Measurements from ENCODE around the gene TRAK1.

DNA sequence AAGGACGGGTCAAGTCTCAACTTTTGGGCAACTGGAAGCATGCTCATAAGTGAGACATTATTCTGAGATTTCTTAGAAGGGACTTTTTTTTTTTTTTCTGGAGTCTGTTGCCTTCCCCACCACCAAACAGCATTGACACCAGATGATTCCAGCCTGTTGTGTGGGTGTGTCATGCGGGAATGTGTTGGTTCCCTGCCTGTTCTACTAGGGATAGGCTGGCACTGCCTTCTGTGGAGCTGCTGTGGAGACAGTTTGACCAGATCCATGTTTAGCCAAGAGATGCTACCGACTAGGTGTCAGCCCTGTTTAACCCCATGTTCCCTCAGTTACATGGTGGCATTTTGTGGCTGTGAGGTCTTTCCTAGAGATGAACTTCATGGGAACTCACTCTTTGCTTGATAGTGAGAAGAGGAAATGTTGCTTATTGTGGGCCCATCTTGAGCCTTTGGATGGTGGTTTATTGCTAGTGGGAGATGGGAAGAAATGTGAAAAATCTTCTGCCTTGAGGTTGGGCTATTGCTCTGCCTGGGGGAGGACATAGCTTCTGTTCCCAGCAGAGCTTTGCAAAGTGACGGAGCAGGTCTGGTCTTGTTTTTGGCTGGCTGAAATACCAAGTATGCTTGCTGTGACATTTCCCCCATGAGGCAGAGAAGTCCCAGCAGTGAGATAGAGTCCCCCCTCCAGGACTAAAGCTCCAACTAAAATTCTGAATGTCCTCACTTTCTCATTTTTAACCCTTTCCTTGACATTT, 31.3 kb downstream of the TRAK1 start:
- TF ChIP-seq EZH2phosphoT487 (IDR thresholded peaks at IDR 0.05; ENCODE audit: borderline replicate concordance) (no peak), CTCF (conservative IDR thresholded peaks at IDR 0.05; ENCODE audit: low read length) (no peak)
